ENCODE data around the gene PRDX2. TPM values are rescaled to one million over a fixed set of nuclear protein-coding genes. Genes with fewer than 3 reads are reported as not detected.

The PRDX2 gene
- polyA plus RNA-seq, 1 experiment, result 187 TPM

DNA sequence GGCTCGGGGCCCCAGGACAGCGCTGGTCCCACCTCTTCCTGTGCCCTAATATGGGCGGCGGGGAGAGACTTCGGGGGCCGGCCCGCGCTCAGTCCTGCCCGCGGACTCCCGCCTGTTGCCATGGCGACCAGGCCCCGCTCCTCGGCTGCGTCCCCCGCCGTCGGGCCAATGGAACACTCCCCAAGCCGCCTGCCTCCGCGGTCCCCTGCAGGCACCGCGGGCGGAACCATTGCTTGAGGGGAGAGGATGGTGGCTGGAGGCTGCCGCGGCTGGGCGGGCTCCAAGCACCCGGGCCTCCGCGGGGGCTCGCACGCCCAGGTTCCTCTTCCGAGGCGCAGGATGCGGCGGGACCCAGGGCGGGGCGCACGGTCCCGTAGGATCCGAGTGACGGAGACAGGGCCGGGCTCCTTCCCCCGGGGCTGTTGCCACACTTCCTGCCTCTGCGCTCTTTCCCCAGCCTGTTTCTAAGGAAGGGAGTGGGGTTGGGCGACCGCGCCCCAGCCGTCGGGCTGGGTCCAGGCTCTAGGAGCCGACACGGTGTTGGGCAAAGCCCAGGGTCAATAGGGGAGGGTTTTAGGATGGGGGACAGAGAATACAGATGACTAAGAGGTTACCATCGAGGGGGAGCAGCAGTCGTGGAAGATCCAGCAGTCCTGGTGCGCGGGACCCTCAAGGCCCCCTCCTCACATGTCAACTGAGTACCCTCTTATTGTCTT lies 11.5 kb downstream of the PRDX2 start:
- peak; percentile 92 for DNase-seq (ENCODE audit: low read depth, low spot score)
- TF ChIP-seq, protein P1, sequence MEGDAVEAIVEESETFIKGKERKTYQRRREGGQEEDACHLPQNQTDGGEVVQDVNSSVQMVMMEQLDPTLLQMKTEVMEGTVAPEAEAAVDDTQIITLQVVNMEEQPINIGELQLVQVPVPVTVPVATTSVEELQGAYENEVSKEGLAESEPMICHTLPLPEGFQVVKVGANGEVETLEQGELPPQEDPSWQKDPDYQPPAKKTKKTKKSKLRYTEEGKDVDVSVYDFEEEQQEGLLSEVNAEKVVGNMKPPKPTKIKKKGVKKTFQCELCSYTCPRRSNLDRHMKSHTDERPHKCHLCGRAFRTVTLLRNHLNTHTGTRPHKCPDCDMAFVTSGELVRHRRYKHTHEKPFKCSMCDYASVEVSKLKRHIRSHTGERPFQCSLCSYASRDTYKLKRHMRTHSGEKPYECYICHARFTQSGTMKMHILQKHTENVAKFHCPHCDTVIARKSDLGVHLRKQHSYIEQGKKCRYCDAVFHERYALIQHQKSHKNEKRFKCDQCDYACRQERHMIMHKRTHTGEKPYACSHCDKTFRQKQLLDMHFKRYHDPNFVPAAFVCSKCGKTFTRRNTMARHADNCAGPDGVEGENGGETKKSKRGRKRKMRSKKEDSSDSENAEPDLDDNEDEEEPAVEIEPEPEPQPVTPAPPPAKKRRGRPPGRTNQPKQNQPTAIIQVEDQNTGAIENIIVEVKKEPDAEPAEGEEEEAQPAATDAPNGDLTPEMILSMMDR (IDR thresholded peaks at IDR 0.05; ENCODE audit: low read depth, low read length), result no peak
- CTCF ChIA-PET, result interaction anchor here (1.6 to 3.6 kb wide), 4 partner anchors 12 to 29 kb away, joined by 5 to 28 read pairs (median 11); no protein-coding TSS in a partner anchor
- H3K9me3 ChIP-seq (ENCODE audit: control insufficient read depth, insufficient read depth, low read length), result peaks cover 10% of the 10 kb centered on the region; the same call in 1 of the 2 replicates
- no peaks in the 10 kb centered on the region for H3K27me3 ChIP-seq (ENCODE audit: control insufficient read depth, insufficient read depth, low read length)
- POLR2A ChIA-PET, result interaction anchor here (0.6 to 4.5 kb wide), 7 partner anchors 7 to 156 kb away, joined by 4 to 157 read pairs (median 11); partner anchors contain the start of genes PRDX2 and THSD8
- peak overlapping the region; percentile 91 for H3K27ac ChIP-seq (ENCODE audit: low read depth, low read length)
- peak overlapping the region; percentile 57 for H3K4me3 ChIP-seq (ENCODE audit: low read depth, low read length)

DNA sequence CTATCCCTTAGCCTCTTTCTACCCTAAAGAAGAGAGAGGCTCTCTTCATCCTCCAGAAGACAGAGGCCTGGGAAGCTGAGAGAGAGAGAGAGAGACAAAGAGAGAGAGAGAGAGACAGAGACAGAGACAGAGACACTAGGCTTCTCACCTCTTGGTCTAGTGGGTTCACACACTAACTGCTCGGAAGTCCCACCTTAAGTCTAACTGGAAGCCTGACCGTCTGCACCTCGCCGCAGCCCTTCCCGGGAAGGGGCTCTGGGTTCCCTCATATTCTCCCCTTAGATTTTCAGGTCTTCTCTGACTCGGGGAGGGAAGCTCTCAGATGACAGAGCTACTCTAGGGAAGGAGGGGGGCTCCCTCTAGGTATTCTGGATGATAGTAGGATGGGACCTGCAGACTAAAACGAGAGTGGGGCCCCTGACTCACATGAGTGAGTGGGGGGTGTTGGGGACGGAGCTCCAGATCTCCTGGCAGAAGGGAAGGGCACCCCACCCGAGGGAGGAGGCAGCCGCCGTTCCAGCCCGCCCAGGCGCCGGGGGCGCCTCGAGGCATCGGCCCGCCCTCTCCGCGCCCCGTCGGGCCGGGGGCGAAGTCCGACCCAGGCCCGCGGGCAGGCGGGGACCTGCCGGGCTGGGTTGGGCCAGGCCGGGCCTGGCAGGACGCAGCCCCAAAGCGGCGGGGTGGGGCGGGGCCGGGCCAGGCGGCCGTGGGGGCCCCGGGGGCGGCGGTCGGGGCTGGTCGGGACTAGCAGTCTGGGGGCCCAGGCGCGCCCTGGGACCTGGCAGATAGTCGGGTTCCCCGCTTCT lies 12.3 kb downstream of the PRDX2 start:
- peaks cover 10% of the 10 kb centered on the region; the same call in 1 of the 2 replicates for H3K9me3 ChIP-seq (ENCODE audit: control insufficient read depth, insufficient read depth, low read length)
- H3K27ac ChIP-seq (ENCODE audit: low read depth, low read length), result peak overlapping the region; percentile 88
- no peaks in the 10 kb centered on the region for H3K27me3 ChIP-seq (ENCODE audit: control insufficient read depth, insufficient read depth, low read length)
- TF ChIP-seq, protein P1 (IDR thresholded peaks at IDR 0.05; ENCODE audit: low read depth, low read length), result no peak
- no peak for DNase-seq (ENCODE audit: low read depth, low spot score)
- ChIA-PET POLR2A (interaction anchor here (0.6 to 1.9 kb wide), 5 partner anchors 11 to 157 kb away, joined by 3 to 16 read pairs (median 4); partner anchors contain the start of gene FARSA), CTCF (interaction anchor here (0.6 to 2.3 kb wide), 5 partner anchors 11 to 1076 kb away, joined by 3 to 12 read pairs (median 6); no protein-coding TSS in a partner anchor)
- H3K4me3 ChIP-seq (ENCODE audit: low read depth, low read length), result peak overlapping the region; percentile 46

DNA sequence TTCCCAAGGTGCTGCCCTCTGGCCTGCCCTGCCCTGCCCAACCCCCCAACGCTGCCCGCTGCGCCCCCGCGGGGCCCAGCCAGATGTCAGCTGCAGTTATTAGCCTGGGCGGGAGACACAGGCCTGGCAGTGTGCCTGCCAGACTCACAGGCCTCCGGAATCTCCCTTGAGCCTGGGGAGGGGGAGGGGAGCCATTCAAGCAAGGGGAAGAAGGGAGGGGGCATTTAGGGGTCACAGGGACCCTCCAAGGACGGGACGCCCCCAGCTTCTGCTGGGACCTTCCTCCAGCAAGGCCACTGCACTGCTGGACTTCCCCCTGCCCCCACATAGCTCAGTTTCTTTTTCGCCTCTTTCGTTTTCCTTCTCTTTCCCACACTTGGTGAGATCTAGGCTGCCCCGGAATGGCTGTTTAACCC lies 12.9 kb downstream of the PRDX2 start:
- Histone ChIP-seq H3K27me3 (ENCODE audit: control insufficient read depth, insufficient read depth, low read length) (no peaks in the 10 kb centered on the region), H3K27ac (ENCODE audit: low read depth, low read length) (peak overlapping the region; percentile 88), H3K4me3 (ENCODE audit: low read depth, low read length) (peak overlapping the region; percentile 46), H3K9me3 (ENCODE audit: control insufficient read depth, insufficient read depth, low read length) (peaks cover 10% of the 10 kb centered on the region; the same call in 1 of the 2 replicates)
- POLR2A ChIA-PET, result interaction anchor here (0.6 to 1.9 kb wide), 4 partner anchors 11 to 145 kb away, joined by 3 to 16 read pairs (median 4); partner anchors contain the start of gene FARSA
- CTCF ChIA-PET, result interaction anchor here (0.6 to 2.3 kb wide), 7 partner anchors 7 to 1077 kb away, joined by 3 to 12 read pairs (median 5); no protein-coding TSS in a partner anchor
- TF ChIP-seq, protein P1 (IDR thresholded peaks at IDR 0.05; ENCODE audit: low read depth, low read length), result no peak
- DNase-seq (ENCODE audit: low read depth, low spot score), result no peak

DNA sequence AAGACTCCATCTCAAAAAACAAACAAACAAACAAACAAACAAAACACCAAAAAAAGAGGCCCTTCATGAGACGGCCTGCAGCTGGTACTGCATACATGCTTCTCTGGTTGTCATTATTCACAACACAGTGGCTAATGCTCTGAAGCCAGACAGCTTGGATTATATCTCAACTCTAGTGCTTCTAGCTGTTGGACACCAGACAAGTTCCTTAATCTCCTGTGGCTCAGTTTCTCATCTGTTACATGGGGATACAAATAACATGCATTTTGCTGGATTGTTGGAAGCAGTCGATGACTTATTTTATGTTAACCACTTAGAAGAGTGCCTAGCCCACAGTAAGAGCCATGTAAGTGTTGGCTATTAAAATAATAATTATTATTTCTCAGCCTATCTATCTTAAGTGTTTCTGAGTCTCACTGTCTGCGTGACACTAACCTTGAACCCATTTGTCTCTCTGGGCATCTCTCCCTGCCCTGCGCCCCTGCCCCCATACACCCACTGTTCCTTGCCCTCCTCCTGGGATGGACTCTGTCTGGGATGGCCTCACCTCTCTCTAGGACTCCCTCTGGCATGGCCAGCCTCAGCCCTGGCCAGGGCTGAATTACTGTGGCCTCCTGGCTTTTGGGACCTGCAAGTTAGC lies 13.4 kb downstream of the PRDX2 start:
- Histone ChIP-seq H3K4me3 (ENCODE audit: low read depth, low read length) (peak overlapping the region; percentile 46), H3K9me3 (ENCODE audit: control insufficient read depth, insufficient read depth, low read length) (peaks cover 10% of the 10 kb centered on the region; the same call in 1 of the 2 replicates), H3K27ac (ENCODE audit: low read depth, low read length) (peak overlapping the region; percentile 88), H3K27me3 (ENCODE audit: control insufficient read depth, insufficient read depth, low read length) (no peaks in the 10 kb centered on the region)
- ChIA-PET POLR2A (interaction anchor here (0.5 to 1.9 kb wide), 3 partner anchors 10 to 145 kb away, joined by 4 to 16 read pairs (median 7); partner anchors contain the start of gene FARSA), CTCF (interaction anchor here (0.6 to 2.3 kb wide), 6 partner anchors 8 to 1077 kb away, joined by 3 to 12 read pairs (median 6); no protein-coding TSS in a partner anchor)
- TF ChIP-seq, protein P1 (IDR thresholded peaks at IDR 0.05; ENCODE audit: low read depth, low read length), result no peak
- DNase-seq (ENCODE audit: low read depth, low spot score), result no peak

All from AG04450 (cell line).